GM21390 (cell line): ENCODE results near the gene ZNF618.

Experiments
- ATAC-seq: cut with Tn5 transposase; IDR thresholded peaks from one replicate; pipeline ENCODE4 v1.9.1; 2021; ENCODE audit not compliant: unreplicated experiment

Gene ZNF618

GRCh38 chr9:114055061-114055460, 179.0 kb downstream of the ZNF618 start:
- ATAC-seq: no peak

GRCh38 chr9:114055894-114056293, 179.8 kb downstream of the ZNF618 start:
- ATAC-seq: no peak

GRCh38 chr9:114056527-114056926, 180.4 kb downstream of the ZNF618 start:
- no peak for ATAC-seq

- no peak for ATAC-seq
Measured at GRCh38 chr9:114057161-114057885, 181.2 kb downstream of the ZNF618 start.

GRCh38 chr9:114058688-114059046, 182.6 kb downstream of the ZNF618 start:
- no peak for ATAC-seq

GRCh38 chr9:114059047-114059803, 183.1 kb downstream of the ZNF618 start:
- no peak for ATAC-seq

GRCh38 chr9:114060070-114060469, 184.0 kb downstream of the ZNF618 start:
- ATAC-seq: no peak

GRCh38 chr9:114060711-114061110, 184.6 kb downstream of the ZNF618 start:
- ATAC-seq: no peak

- ATAC-seq: no peak
Measured at GRCh38 chr9:114061292-114061691, 185.2 kb downstream of the ZNF618 start.

GRCh38 chr9:114061830-114062474, 185.8 kb downstream of the ZNF618 start:
- ATAC-seq: no peak

GRCh38 chr9:114065304-114065703, 189.2 kb downstream of the ZNF618 start:
- no peak for ATAC-seq

- ATAC-seq: no peak
Measured at GRCh38 chr9:114069476-114070187, 193.5 kb downstream of the ZNF618 start.

- no peak for ATAC-seq
Measured at GRCh38 chr9:114070188-114071103, 194.3 kb downstream of the ZNF618 start.

GRCh38 chr9:114071197-114071795, 195.2 kb downstream of the ZNF618 start:
- ATAC-seq: no peak

- ATAC-seq: no peak
Measured at GRCh38 chr9:114072184-114073140, 196.4 kb downstream of the ZNF618 start.

GRCh38 chr9:114075602-114076001, 199.5 kb downstream of the ZNF618 start:
- ATAC-seq: no peak

- ATAC-seq: no peak
Measured at GRCh38 chr9:114076237-114077161, 200.4 kb downstream of the ZNF618 start.
